Measurements from ENCODE around the gene SPNS3. TPM values are rescaled to one million over a fixed set of nuclear protein-coding genes. Genes with fewer than 3 reads are reported as not detected.

Gene SPNS3
- total and polyA plus RNA-seq, 10 donors: 1.1 to 7.2 (median 3.9) TPM

DNA sequence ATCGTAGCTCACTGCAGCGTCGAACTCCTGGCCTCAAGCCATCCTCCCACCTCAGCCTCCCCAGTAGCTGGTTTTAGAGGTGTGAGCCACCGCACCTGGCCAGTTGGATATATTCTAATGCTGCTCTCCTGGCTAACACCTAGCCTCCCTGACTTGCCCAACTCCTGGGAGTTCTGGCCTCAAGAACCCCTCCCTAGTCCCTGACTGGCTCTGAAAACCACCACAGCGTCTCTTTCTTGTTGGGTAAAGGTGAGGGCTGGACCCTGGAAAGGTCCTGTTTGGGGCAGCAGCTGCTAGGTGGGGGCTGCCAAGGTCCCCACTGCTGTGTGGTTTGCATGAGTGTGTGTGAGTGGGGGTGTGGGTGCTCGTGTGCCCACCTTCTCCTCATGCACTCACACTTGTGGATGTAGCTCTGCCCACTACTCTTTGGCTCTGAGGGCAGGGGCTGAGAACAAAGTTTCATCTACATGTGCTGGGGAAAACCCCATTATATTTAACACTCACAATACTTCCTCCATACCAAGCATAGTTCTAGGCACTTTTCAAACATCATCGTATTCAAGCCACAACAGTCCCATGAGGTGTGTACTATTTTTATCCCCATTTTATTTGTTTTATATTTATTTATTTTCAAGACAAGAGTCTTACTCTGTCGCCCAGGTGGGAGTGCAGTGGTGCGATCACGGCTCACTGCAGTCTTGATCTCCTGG is 7.1 kb upstream of the SPNS3 start:
- no peak overlapping the region for H3K4me3 ChIP-seq
- WGBS, 5 donors: 64 to 70% (median 68%) methylated on average over 10 of the region's 10 CpGs
- no peaks in the 10 kb centered on the region for H3K27me3 ChIP-seq (replicated peaks in 1 of 7)
- intact Hi-C loops (cut with DNase I; ENCODE audit: low total_unique reads): loop anchor here (10.0 kb wide), 1 partner anchor 138 kb away; the partner anchor contains the start of gene GGT6
- DNase-seq: no peak
- H3K4me1 ChIP-seq: peaks cover 0 to 18% (median 4%) of the 10 kb centered on the region in 6 donors
- H3K36me3 ChIP-seq: no peaks in the 10 kb centered on the region
- no peak overlapping the region for H3K27ac ChIP-seq
- TF ChIP-seq, protein P1, sequence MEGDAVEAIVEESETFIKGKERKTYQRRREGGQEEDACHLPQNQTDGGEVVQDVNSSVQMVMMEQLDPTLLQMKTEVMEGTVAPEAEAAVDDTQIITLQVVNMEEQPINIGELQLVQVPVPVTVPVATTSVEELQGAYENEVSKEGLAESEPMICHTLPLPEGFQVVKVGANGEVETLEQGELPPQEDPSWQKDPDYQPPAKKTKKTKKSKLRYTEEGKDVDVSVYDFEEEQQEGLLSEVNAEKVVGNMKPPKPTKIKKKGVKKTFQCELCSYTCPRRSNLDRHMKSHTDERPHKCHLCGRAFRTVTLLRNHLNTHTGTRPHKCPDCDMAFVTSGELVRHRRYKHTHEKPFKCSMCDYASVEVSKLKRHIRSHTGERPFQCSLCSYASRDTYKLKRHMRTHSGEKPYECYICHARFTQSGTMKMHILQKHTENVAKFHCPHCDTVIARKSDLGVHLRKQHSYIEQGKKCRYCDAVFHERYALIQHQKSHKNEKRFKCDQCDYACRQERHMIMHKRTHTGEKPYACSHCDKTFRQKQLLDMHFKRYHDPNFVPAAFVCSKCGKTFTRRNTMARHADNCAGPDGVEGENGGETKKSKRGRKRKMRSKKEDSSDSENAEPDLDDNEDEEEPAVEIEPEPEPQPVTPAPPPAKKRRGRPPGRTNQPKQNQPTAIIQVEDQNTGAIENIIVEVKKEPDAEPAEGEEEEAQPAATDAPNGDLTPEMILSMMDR (IDR thresholded peaks at IDR 0.05 in 8 of 11, conservative IDR thresholded peaks at IDR 0.05 in 3 of 11): no peak
- TF ChIP-seq POLR2A (IDR thresholded peaks at IDR 0.05): no peak
- no peaks in the 10 kb centered on the region for H3K9me3 ChIP-seq

DNA sequence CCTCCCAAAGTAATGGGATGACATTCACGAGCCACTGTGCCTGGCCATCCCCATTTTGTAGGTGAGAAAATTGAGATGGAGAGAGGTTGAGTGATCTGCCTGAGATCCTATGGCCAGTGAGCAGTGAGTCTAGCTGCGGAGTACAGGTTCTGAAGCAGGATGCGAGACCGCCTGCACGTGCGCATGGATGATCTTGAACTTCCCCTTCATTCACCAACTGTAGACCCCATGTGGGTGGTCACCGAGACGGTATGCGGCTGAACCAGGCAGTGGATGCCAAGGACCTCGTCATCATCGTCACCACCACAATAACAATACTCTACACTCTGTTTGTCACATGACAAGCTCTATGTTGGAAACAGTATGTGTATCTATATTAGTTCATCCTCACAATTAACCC is 6.2 kb upstream of the SPNS3 start:
- Histone ChIP-seq H3K4me1 (peaks cover 0 to 18% (median 4%) of the 10 kb centered on the region in 6 donors), H3K36me3 (no peaks in the 10 kb centered on the region), H3K27ac (no peak overlapping the region), H3K9me3 (no peaks in the 10 kb centered on the region), H3K27me3 (replicated peaks in 1 of 7) (no peaks in the 10 kb centered on the region), H3K4me3 (no peak overlapping the region)
- intact Hi-C loops (cut with DNase I; ENCODE audit: low total_unique reads): loop anchor here (10.0 kb wide), 1 partner anchor 137 kb away; the partner anchor contains the start of gene GGT6
- TF ChIP-seq, protein P1 (IDR thresholded peaks at IDR 0.05 in 8 of 11, conservative IDR thresholded peaks at IDR 0.05 in 3 of 11): no peak
- TF ChIP-seq POLR2A (IDR thresholded peaks at IDR 0.05) (no peak), POLR2AphosphoS5 (IDR thresholded peaks at IDR 0.05) (no peak)
- no peak for DNase-seq
- 64 to 83% (median 72%) methylated on average over 11 of the region's 11 CpGs for WGBS, 5 donors

DNA sequence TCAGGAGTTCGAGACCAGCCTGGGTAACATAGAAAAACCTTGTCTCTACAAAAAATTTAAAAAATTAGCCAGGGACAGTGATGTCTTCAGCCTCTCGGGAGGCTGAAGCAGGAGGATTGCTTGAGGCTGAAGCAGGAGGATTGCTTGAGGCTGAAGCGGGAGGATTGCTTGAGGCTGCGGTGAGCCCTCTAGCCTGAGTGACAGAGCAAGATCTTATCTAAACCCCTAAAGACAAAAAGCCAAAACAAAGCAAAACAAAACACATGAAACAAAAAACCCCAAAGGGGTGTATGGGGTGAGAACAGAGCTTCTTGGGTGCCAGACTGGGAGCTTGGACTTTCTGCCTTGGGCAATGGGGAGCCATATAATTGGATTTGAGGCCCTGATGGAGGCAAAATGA is 2.6 kb downstream of the SPNS3 start:
- H3K4me1 ChIP-seq: peaks cover 0 to 62% (median 23%) of the 10 kb centered on the region in 6 donors
- TF ChIP-seq POLR2A (IDR thresholded peaks at IDR 0.05): no peak
- TF ChIP-seq, protein P1 (IDR thresholded peaks at IDR 0.05 in 8 of 11, conservative IDR thresholded peaks at IDR 0.05 in 3 of 11): no peak
- TF ChIP-seq POLR2AphosphoS5 (IDR thresholded peaks at IDR 0.05): no peak
- WGBS, 5 donors: 60 to 83% (median 70%) methylated on average over 4 of the region's 4 CpGs
- intact Hi-C loops (cut with DNase I; ENCODE audit: low total_unique reads): no loop called here
- H3K36me3 ChIP-seq: no peaks in the 10 kb centered on the region
- no peak for DNase-seq
- H3K4me3 ChIP-seq: no peak overlapping the region
- no peak overlapping the region for H3K27ac ChIP-seq
- peaks cover 0 to 6% (median 0%) of the 10 kb centered on the region in 7 donors for H3K27me3 ChIP-seq (replicated peaks in 1 of 7)
- no peaks in the 10 kb centered on the region for H3K9me3 ChIP-seq

DNA sequence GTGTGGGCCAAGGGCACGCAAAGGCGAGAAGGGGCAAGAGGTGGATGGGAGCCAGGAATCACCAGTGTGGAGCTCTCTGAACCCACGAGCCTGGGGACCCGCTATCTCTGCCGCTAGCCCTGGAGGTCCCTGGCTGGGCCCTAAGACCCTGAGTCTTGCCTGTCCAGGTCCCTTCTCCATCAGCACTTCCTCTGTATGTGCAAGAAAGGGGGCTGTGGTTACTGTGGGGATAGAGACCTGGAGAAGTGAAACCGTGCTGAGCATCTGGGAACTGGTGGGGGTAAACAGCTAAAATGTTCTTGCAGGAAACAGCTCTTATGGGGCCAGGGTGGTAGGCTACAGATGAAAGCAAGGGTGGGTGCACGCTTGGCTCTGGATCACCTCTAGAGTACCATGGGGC is 3.1 kb downstream of the SPNS3 start:
- Histone ChIP-seq H3K36me3 (no peaks in the 10 kb centered on the region), H3K27ac (no peak overlapping the region), H3K9me3 (no peaks in the 10 kb centered on the region), H3K4me1 (peaks cover 0 to 62% (median 23%) of the 10 kb centered on the region in 6 donors), H3K4me3 (no peak overlapping the region), H3K27me3 (replicated peaks in 1 of 7) (peaks cover 0 to 6% (median 0%) of the 10 kb centered on the region in 7 donors)
- DNase-seq: no peak
- WGBS, 5 donors: 35 to 52% (median 39%) methylated on average over 7 of the region's 7 CpGs
- intact Hi-C loops (cut with DNase I; ENCODE audit: low total_unique reads): no loop called here
- TF ChIP-seq POLR2A (IDR thresholded peaks at IDR 0.05) (no peak), POLR2AphosphoS5 (IDR thresholded peaks at IDR 0.05) (no peak)
- TF ChIP-seq, protein P1 (IDR thresholded peaks at IDR 0.05 in 8 of 11, conservative IDR thresholded peaks at IDR 0.05 in 3 of 11): no peak

Data from spleen (tissue), 11 donors.